Measurements from ENCODE around the gene RAB4B. TPM values are rescaled to one million over a fixed set of nuclear protein-coding genes. Genes with fewer than 3 reads are reported as not detected.
"Not testable (repeated sequence)": the region's sequence is repeated elsewhere in the genome, so short reads cannot be mapped to it uniquely, and the experiment has no call there.

RAB4B gene
- total RNA-seq, 1 donor from 2014 or later, result 12.9 TPM

- Mint-ChIP-seq H3K27me3 (ENCODE audit: insufficient read depth, low read depth) (peaks cover 3% of the 10 kb centered on the region), H3K4me1 (no peaks in the 10 kb centered on the region), H3K36me3 (peaks cover 43% of the 10 kb centered on the region), H3K9me3 (no peaks in the 10 kb centered on the region), H3K27ac (no peak overlapping the region), H3K4me3 (no peak overlapping the region)
- no peak overlapping the region for H3K27ac ChIP-seq
- no peak for DNase-seq (ENCODE audit: low spot score)
- H3K27me3 ChIP-seq, result no peaks in the 10 kb centered on the region
- H3K9ac ChIP-seq, result no peak overlapping the region
- H2AFZ ChIP-seq (replicated peaks), result no peak overlapping the region
- H3K36me3 ChIP-seq, result no peaks in the 10 kb centered on the region
- H3K9me3 ChIP-seq (ENCODE audit: low read depth), result no peaks in the 10 kb centered on the region
- H3K79me2 ChIP-seq (ENCODE audit: low read depth), result peaks cover 9% of the 10 kb centered on the region
- no peak overlapping the region for H3K4me3 ChIP-seq
- peaks cover 53% of the 10 kb centered on the region for H4K20me1 ChIP-seq (ENCODE audit: low read depth)
- no peaks in the 10 kb centered on the region for H3K4me1 ChIP-seq
- no peak overlapping the region for H3K4me2 ChIP-seq
- H3F3A ChIP-seq (ENCODE audit: low read depth), result peaks cover 47% of the 10 kb centered on the region
- TF ChIP-seq, protein P1, sequence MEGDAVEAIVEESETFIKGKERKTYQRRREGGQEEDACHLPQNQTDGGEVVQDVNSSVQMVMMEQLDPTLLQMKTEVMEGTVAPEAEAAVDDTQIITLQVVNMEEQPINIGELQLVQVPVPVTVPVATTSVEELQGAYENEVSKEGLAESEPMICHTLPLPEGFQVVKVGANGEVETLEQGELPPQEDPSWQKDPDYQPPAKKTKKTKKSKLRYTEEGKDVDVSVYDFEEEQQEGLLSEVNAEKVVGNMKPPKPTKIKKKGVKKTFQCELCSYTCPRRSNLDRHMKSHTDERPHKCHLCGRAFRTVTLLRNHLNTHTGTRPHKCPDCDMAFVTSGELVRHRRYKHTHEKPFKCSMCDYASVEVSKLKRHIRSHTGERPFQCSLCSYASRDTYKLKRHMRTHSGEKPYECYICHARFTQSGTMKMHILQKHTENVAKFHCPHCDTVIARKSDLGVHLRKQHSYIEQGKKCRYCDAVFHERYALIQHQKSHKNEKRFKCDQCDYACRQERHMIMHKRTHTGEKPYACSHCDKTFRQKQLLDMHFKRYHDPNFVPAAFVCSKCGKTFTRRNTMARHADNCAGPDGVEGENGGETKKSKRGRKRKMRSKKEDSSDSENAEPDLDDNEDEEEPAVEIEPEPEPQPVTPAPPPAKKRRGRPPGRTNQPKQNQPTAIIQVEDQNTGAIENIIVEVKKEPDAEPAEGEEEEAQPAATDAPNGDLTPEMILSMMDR (IDR thresholded peaks at IDR 0.05), result no peak
- TF ChIP-seq EZH2 (IDR thresholded peaks at IDR 0.05) (no peak), EZH2phosphoT487 (IDR thresholded peaks at IDR 0.05) (no peak)
Measured at GRCh38 chr19:40763963-40764362, 14.1 kb upstream of the RAB4B start.

GRCh38 chr19:40766385-40766784 is 11.7 kb upstream of the RAB4B start:
- H3K4me2 ChIP-seq; H3K27me3 ChIP-seq; H3K27ac ChIP-seq; H2AFZ ChIP-seq (replicated peaks); H3K9ac ChIP-seq; H3K27me3 Mint-ChIP-seq (ENCODE audit: insufficient read depth, low read depth); H3K4me3 Mint-ChIP-seq; H3K9me3 Mint-ChIP-seq; H3K4me1 Mint-ChIP-seq; H3K9me3 ChIP-seq (ENCODE audit: low read depth); H3K79me2 ChIP-seq (ENCODE audit: low read depth); DNase-seq (ENCODE audit: low spot score); H3K27ac Mint-ChIP-seq; H3K36me3 ChIP-seq; H3K4me1 ChIP-seq; H3K4me3 ChIP-seq: not testable (repeated sequence)
- H4K20me1 ChIP-seq (ENCODE audit: low read depth), result peaks cover 35% of the 10 kb centered on the region
- H3K36me3 Mint-ChIP-seq, result peaks cover 42% of the 10 kb centered on the region
- H3F3A ChIP-seq (ENCODE audit: low read depth), result peaks cover 35% of the 10 kb centered on the region

- H3K27me3 ChIP-seq, result no peaks in the 10 kb centered on the region
- H3K36me3 Mint-ChIP-seq, result peaks cover 30% of the 10 kb centered on the region
- H3K4me3 ChIP-seq, result no peak overlapping the region
- no peaks in the 10 kb centered on the region for H3K4me1 Mint-ChIP-seq
- no peak overlapping the region for H2AFZ ChIP-seq (replicated peaks)
- H3K9ac ChIP-seq, result no peak overlapping the region
- TF ChIP-seq EZH2phosphoT487 (IDR thresholded peaks at IDR 0.05) (no peak), EZH2 (IDR thresholded peaks at IDR 0.05) (no peak)
- TF ChIP-seq, protein P1 (IDR thresholded peaks at IDR 0.05), result no peak
- peaks cover 2% of the 10 kb centered on the region for H3K27me3 Mint-ChIP-seq (ENCODE audit: insufficient read depth, low read depth)
- H3K4me1 ChIP-seq, result no peaks in the 10 kb centered on the region
- peaks cover 12% of the 10 kb centered on the region for H4K20me1 ChIP-seq (ENCODE audit: low read depth)
- no peaks in the 10 kb centered on the region for H3K9me3 Mint-ChIP-seq
- no peak overlapping the region for H3K27ac Mint-ChIP-seq
- no peak overlapping the region for H3K4me3 Mint-ChIP-seq
- no peak for DNase-seq (ENCODE audit: low spot score)
- no peaks in the 10 kb centered on the region for H3K79me2 ChIP-seq (ENCODE audit: low read depth)
- no peak overlapping the region for H3K4me2 ChIP-seq
- no peaks in the 10 kb centered on the region for H3K9me3 ChIP-seq (ENCODE audit: low read depth)
- no peaks in the 10 kb centered on the region for H3K36me3 ChIP-seq
- peaks cover 25% of the 10 kb centered on the region for H3F3A ChIP-seq (ENCODE audit: low read depth)
- no peak overlapping the region for H3K27ac ChIP-seq
Measured at GRCh38 chr19:40768869-40769268, 9.2 kb upstream of the RAB4B start.

DNA sequence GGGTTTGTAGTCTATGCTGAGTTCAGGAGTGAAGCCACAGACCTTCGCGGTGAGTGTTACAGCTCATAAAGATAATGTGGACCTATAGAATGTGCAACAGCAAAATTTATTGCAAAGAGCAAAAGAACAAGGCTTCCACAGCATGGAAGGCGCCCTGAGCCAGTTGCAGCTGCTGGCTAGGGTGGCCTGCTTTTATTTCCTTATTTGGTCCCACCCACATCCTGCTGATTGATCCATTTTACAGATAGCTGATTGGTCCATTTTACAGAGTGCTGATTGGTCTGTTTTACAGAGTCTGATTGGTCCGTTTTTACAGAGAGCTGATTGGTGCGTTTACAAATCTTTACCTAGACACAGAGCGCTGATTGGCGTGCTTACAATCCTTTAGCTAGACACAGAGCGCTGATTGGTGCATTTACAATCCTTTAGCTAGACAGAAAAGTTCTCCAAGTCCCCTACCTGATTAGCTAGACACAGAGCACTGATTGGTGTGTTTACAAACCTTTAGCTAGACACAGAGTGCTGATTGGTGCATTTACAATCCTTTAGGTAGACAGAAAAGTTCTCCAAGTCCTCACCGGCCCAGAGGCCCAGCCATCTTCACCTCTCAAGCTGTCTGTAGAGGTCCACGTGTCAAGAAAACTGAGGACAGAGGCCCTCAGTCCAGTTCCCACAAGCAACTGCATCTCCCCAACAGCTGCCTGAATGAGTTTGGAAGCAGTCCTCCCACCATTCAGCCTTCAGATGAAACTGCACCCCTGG is 6.8 kb upstream of the RAB4B start:
- H3K36me3 ChIP-seq, H3K4me1 ChIP-seq: not testable (repeated sequence)
- H3K27ac Mint-ChIP-seq, result peak overlapping the region; percentile 37

More for the DNA sequence above, 6.8 kb upstream of the RAB4B start:
- H3K9me3 Mint-ChIP-seq; H3K9ac ChIP-seq; H4K20me1 ChIP-seq (ENCODE audit: low read depth); H3K27ac ChIP-seq; H3K4me2 ChIP-seq; H3K4me3 ChIP-seq; H2AFZ ChIP-seq (replicated peaks); H3K79me2 ChIP-seq (ENCODE audit: low read depth); H3K9me3 ChIP-seq (ENCODE audit: low read depth); H3K27me3 Mint-ChIP-seq (ENCODE audit: insufficient read depth, low read depth); H3K4me1 Mint-ChIP-seq; H3K27me3 ChIP-seq; DNase-seq (ENCODE audit: low spot score); H3F3A ChIP-seq (ENCODE audit: low read depth): not testable (repeated sequence)
- Mint-ChIP-seq H3K4me3 (peak overlapping the region; percentile 35), H3K36me3 (peaks cover 11% of the 10 kb centered on the region)

All from neural progenitor cell (in vitro differentiated cells).